ENCODE data around the gene ABHD17A.

ABHD17A gene

DNA sequence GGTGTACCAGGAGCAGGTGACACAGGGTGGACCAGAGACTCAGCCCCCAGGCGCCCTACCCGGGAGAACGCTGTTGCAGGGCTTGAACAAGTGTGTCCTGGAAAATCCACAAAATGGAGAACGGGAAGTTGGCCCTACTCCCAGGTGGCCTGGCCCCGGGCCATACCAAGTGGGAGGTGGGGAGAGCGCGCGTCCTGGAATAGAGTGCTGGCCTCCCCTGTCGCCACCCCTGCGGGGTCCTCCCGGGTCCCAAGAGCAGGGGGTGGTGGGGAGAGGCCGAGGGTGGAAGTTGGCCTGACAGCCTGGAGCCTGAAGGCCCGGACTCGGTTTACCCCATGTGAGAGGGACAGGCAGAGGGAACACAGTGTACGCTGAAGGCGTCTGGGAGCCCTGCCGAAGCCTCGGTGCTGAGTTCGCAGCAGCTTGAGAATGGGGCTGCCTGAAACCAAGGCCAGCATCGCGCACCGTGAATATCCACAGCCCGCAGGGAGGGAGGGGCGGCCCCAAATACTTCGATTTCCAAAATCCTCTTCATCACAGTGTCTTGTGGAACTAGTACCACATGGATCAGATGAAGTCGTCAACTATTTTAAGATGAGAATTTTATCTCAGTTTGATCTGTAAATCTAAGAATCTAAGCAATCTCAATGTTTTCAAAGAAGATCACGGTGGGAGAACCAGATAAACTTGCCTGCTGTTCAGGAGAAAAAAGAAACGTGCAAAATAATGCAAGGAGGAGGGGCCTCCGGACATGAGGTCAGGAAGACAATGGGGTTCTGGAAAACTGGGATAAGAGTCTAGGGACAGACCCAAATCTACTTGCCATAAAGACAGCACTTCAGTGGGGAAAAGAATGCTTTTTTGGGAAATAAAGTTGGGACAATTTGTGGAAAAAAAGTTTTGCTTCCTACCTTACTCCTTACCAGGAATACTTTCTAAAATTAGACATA, 11.5 kb downstream of the ABHD17A start:
- TF ChIP-seq SNAI2 (CRISPR knock-in tag; IDR thresholded peaks at IDR 0.05) (peak; percentile 21; the same call in 1 of the 2 replicates), ISL1 (CRISPR knock-in tag; IDR thresholded peaks at IDR 0.05) (no peak)
- ATAC-seq: no peak

- TF ChIP-seq ZNF565 (CRISPR knock-in tag; conservative IDR thresholded peaks at IDR 0.05; ENCODE audit: low read depth): no peak
- no peak for TF ChIP-seq ZFP3 (CRISPR knock-in tag; IDR thresholded peaks at IDR 0.05)
- ATAC-seq: no peak
Observed at GRCh38 chr19:1872807-1873523, 12.3 kb downstream of the ABHD17A start.

- ATAC-seq: no peak
- TF ChIP-seq TOX (CRISPR knock-in tag; IDR thresholded peaks at IDR 0.05; ENCODE audit: borderline replicate concordance): no peak
- TF ChIP-seq CSDC2 (CRISPR knock-in tag; IDR thresholded peaks at IDR 0.05): no peak
- TF ChIP-seq SNAI2 (CRISPR knock-in tag; IDR thresholded peaks at IDR 0.05): no peak
- no peak for TF ChIP-seq CREB5 (CRISPR knock-in tag; IDR thresholded peaks at IDR 0.05; ENCODE audit: low read depth)
- TF ChIP-seq PPARA (CRISPR knock-in tag; IDR thresholded peaks at IDR 0.05; ENCODE audit: borderline replicate concordance): no peak
- TF ChIP-seq, protein P1, sequence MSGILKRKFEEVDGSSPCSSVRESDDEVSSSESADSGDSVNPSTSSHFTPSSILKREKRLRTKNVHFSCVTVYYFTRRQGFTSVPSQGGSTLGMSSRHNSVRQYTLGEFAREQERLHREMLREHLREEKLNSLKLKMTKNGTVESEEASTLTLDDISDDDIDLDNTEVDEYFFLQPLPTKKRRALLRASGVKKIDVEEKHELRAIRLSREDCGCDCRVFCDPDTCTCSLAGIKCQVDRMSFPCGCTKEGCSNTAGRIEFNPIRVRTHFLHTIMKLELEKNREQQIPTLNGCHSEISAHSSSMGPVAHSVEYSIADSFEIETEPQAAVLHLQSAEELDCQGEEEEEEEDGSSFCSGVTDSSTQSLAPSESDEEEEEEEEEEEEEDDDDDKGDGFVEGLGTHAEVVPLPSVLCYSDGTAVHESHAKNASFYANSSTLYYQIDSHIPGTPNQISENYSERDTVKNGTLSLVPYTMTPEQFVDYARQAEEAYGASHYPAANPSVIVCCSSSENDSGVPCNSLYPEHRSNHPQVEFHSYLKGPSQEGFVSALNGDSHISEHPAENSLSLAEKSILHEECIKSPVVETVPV (CRISPR knock-in tag; IDR thresholded peaks at IDR 0.05): no peak
- TF ChIP-seq ZNF70 (CRISPR knock-in tag; IDR thresholded peaks at IDR 0.05): no peak
Observed at GRCh38 chr19:1871630-1872029, 13.7 kb downstream of the ABHD17A start.

DNA sequence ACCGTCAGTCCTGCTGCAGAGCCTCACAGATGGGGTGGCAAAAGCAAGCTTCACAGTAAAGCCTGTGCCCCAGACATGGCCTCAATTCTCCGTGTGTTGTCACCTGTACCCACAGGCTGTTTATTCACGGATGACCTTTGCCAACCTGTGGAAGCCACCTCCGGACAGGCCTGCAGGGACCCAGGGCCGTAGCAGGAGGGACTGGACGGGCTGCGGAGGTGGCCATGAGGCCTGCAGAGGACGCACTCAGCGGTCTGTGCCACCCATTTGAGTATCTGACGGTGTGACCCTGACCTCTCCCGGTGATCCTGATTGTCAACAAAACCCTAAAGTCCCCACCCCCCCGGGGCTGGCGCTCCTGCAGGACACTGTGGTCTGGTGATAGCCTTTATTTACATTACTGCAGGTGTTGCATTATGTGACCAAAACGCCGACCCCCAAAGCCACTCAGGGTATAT, 14.1 kb downstream of the ABHD17A start:
- no peak for TF ChIP-seq TSHZ2 (CRISPR knock-in tag; IDR thresholded peaks at IDR 0.05)
- TF ChIP-seq ARNTL (CRISPR knock-in tag; IDR thresholded peaks at IDR 0.05; ENCODE audit: borderline replicate concordance, low read depth): no peak
- TF ChIP-seq ZNF70 (CRISPR knock-in tag; IDR thresholded peaks at IDR 0.05): no peak
- no peak for TF ChIP-seq RARB (CRISPR knock-in tag; IDR thresholded peaks at IDR 0.05)
- no peak for TF ChIP-seq ZNF8 (CRISPR knock-in tag; IDR thresholded peaks at IDR 0.05)
- no peak for TF ChIP-seq ZFP3 (CRISPR knock-in tag; IDR thresholded peaks at IDR 0.05)
- no peak for TF ChIP-seq CSDC2 (CRISPR knock-in tag; IDR thresholded peaks at IDR 0.05)
- TF ChIP-seq, protein P2, sequence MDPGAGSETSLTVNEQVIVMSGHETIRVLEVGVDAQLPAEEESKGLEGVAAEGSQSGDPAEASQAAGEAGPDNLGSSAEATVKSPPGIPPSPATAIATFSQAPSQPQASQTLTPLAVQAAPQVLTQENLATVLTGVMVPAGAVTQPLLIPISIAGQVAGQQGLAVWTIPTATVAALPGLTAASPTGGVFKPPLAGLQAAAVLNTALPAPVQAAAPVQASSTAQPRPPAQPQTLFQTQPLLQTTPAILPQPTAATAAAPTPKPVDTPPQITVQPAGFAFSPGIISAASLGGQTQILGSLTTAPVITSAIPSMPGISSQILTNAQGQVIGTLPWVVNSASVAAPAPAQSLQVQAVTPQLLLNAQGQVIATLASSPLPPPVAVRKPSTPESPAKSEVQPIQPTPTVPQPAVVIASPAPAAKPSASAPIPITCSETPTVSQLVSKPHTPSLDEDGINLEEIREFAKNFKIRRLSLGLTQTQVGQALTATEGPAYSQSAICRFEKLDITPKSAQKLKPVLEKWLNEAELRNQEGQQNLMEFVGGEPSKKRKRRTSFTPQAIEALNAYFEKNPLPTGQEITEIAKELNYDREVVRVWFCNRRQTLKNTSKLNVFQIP (CRISPR knock-in tag; IDR thresholded peaks at IDR 0.05; ENCODE audit: borderline replicate concordance, low read depth): no peak
- no peak for TF ChIP-seq PPARA (CRISPR knock-in tag; IDR thresholded peaks at IDR 0.05; ENCODE audit: borderline replicate concordance)
- no peak for ATAC-seq

GRCh38 chr19:1868971-1869370, 16.3 kb downstream of the ABHD17A start:
- ATAC-seq: no peak
- TF ChIP-seq ISL1 (CRISPR knock-in tag; IDR thresholded peaks at IDR 0.05): no peak
- no peak for TF ChIP-seq RARB (CRISPR knock-in tag; IDR thresholded peaks at IDR 0.05)
- TF ChIP-seq CSDC2 (CRISPR knock-in tag; IDR thresholded peaks at IDR 0.05): no peak
- no peak for TF ChIP-seq SNAI2 (CRISPR knock-in tag; IDR thresholded peaks at IDR 0.05)
- TF ChIP-seq TOX (CRISPR knock-in tag; IDR thresholded peaks at IDR 0.05; ENCODE audit: borderline replicate concordance): no peak
- TF ChIP-seq, protein P1 (CRISPR knock-in tag; IDR thresholded peaks at IDR 0.05): no peak
- TF ChIP-seq, protein P2 (CRISPR knock-in tag; IDR thresholded peaks at IDR 0.05; ENCODE audit: borderline replicate concordance, low read depth): no peak
- TF ChIP-seq TCF4 (CRISPR knock-in tag; IDR thresholded peaks at IDR 0.05; ENCODE audit: borderline replicate concordance): no peak
- TF ChIP-seq ZNF8 (CRISPR knock-in tag; IDR thresholded peaks at IDR 0.05): no peak
- TF ChIP-seq BACH2 (CRISPR knock-in tag; IDR thresholded peaks at IDR 0.05; ENCODE audit: borderline replicate concordance): no peak
